ENCODE results near the gene WDR90. TPM values are rescaled to one million over a fixed set of nuclear protein-coding genes. Genes with fewer than 3 reads are reported as not detected.

Gene WDR90
- total and polyA plus RNA-seq, 2 of the 13 experiments (the other 11 are each of a cell fraction or from before 2014, with no cell fraction given) = 14.9 to 28.9 TPM

DNA sequence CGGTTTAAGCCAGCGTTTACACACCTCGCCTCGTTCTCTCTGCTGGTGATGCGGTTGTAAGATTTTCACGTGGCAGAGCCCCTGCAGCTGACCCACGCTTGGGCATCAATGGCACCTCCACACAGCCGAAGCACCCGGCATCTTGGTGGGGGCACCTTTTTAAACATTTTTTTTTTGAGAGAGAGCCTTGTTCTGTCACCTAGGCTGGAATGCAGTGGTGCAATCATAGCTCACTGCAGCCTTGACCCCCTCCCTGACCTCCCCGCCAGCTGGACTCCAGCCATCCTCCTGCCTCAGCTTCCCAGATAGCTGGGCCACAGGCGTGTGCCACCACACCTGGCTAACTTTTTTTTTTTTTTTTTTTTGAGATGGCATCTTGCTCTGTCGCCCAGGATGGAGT, 4.9 kb downstream of the WDR90 start (continued):
- TF ChIP-seq, protein P1, sequence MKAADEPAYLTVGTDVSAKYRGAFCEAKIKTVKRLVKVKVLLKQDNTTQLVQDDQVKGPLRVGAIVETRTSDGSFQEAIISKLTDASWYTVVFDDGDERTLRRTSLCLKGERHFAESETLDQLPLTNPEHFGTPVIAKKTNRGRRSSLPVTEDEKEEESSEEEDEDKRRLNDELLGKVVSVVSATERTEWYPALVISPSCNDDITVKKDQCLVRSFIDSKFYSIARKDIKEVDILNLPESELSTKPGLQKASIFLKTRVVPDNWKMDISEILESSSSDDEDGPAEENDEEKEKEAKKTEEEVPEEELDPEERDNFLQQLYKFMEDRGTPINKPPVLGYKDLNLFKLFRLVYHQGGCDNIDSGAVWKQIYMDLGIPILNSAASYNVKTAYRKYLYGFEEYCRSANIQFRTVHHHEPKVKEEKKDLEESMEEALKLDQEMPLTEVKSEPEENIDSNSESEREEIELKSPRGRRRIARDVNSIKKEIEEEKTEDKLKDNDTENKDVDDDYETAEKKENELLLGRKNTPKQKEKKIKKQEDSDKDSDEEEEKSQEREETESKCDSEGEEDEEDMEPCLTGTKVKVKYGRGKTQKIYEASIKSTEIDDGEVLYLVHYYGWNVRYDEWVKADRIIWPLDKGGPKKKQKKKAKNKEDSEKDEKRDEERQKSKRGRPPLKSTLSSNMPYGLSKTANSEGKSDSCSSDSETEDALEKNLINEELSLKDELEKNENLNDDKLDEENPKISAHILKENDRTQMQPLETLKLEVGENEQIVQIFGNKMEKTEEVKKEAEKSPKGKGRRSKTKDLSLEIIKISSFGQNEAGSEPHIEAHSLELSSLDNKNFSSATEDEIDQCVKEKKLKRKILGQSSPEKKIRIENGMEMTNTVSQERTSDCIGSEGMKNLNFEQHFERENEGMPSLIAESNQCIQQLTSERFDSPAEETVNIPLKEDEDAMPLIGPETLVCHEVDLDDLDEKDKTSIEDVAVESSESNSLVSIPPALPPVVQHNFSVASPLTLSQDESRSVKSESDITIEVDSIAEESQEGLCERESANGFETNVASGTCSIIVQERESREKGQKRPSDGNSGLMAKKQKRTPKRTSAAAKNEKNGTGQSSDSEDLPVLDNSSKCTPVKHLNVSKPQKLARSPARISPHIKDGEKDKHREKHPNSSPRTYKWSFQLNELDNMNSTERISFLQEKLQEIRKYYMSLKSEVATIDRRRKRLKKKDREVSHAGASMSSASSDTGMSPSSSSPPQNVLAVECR (CRISPR knock-in tag; IDR thresholded peaks at IDR 0.05; ENCODE audit: borderline replicate concordance) = peak; percentile 60; the same call in 1 of the 2 replicates
- TF ChIP-seq, protein P2, sequence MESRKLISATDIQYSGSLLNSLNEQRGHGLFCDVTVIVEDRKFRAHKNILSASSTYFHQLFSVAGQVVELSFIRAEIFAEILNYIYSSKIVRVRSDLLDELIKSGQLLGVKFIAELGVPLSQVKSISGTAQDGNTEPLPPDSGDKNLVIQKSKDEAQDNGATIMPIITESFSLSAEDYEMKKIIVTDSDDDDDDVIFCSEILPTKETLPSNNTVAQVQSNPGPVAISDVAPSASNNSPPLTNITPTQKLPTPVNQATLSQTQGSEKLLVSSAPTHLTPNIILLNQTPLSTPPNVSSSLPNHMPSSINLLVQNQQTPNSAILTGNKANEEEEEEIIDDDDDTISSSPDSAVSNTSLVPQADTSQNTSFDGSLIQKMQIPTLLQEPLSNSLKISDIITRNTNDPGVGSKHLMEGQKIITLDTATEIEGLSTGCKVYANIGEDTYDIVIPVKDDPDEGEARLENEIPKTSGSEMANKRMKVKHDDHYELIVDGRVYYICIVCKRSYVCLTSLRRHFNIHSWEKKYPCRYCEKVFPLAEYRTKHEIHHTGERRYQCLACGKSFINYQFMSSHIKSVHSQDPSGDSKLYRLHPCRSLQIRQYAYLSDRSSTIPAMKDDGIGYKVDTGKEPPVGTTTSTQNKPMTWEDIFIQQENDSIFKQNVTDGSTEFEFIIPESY (CRISPR knock-in tag; IDR thresholded peaks at IDR 0.05) = peak; percentile 71
- TF ChIP-seq, protein P3, sequence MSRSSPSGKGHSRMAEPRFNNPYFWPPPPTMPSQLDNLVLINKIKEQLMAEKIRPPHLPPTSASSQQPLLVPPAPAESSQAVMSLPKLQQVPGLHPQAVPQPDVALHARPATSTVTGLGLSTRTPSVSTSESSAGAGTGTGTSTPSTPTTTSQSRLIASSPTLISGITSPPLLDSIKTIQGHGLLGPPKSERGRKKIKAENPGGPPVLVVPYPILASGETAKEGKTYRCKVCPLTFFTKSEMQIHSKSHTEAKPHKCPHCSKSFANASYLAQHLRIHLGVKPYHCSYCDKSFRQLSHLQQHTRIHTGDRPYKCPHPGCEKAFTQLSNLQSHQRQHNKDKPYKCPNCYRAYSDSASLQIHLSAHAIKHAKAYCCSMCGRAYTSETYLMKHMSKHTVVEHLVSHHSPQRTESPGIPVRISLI (CRISPR knock-in tag; IDR thresholded peaks at IDR 0.05; ENCODE audit: borderline replicate concordance) = peak; percentile 84
- TF ChIP-seq TCF12 (IDR thresholded peaks at IDR 0.05) (no peak), TCF12 (CRISPR knock-in tag; IDR thresholded peaks at IDR 0.05) (no peak), YEATS2 (CRISPR knock-in tag; IDR thresholded peaks at IDR 0.05; ENCODE audit: borderline replicate concordance) (peak; percentile 19; the same call in 1 of the 2 replicates), HOXA5 (CRISPR knock-in tag; IDR thresholded peaks at IDR 0.05) (no peak), FOSL2 (CRISPR knock-in tag; IDR thresholded peaks at IDR 0.05) (peak; percentile 9; the same call in 1 of the 2 replicates), POGZ (CRISPR knock-in tag; IDR thresholded peaks at IDR 0.05) (no peak), ZFP1 (CRISPR knock-in tag; IDR thresholded peaks at IDR 0.05) (no peak)
- TF ChIP-seq, protein P4, sequence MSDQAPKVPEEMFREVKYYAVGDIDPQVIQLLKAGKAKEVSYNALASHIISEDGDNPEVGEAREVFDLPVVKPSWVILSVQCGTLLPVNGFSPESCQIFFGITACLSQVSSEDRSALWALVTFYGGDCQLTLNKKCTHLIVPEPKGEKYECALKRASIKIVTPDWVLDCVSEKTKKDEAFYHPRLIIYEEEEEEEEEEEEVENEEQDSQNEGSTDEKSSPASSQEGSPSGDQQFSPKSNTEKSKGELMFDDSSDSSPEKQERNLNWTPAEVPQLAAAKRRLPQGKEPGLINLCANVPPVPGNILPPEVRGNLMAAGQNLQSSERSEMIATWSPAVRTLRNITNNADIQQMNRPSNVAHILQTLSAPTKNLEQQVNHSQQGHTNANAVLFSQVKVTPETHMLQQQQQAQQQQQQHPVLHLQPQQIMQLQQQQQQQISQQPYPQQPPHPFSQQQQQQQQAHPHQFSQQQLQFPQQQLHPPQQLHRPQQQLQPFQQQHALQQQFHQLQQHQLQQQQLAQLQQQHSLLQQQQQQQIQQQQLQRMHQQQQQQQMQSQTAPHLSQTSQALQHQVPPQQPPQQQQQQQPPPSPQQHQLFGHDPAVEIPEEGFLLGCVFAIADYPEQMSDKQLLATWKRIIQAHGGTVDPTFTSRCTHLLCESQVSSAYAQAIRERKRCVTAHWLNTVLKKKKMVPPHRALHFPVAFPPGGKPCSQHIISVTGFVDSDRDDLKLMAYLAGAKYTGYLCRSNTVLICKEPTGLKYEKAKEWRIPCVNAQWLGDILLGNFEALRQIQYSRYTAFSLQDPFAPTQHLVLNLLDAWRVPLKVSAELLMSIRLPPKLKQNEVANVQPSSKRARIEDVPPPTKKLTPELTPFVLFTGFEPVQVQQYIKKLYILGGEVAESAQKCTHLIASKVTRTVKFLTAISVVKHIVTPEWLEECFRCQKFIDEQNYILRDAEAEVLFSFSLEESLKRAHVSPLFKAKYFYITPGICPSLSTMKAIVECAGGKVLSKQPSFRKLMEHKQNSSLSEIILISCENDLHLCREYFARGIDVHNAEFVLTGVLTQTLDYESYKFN (CRISPR knock-in tag; conservative IDR thresholded peaks at IDR 0.05) = peak; percentile 42; the same call in 1 of the 2 replicates
- TF ChIP-seq, protein P5, sequence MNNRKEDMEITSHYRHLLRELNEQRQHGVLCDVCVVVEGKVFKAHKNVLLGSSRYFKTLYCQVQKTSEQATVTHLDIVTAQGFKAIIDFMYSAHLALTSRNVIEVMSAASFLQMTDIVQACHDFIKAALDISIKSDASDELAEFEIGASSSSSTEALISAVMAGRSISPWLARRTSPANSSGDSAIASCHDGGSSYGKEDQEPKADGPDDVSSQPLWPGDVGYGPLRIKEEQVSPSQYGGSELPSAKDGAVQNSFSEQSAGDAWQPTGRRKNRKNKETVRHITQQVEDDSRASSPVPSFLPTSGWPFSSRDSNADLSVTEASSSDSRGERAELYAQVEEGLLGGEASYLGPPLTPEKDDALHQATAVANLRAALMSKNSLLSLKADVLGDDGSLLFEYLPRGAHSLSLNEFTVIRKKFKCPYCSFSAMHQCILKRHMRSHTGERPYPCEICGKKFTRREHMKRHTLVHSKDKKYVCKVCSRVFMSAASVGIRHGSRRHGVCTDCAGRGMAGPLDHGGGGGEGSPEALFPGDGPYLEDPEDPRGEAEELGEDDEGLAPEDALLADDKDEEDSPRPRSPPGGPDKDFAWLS (CRISPR knock-in tag; IDR thresholded peaks at IDR 0.05; ENCODE audit: borderline replicate concordance) = no peak
- TF ChIP-seq, protein P6, sequence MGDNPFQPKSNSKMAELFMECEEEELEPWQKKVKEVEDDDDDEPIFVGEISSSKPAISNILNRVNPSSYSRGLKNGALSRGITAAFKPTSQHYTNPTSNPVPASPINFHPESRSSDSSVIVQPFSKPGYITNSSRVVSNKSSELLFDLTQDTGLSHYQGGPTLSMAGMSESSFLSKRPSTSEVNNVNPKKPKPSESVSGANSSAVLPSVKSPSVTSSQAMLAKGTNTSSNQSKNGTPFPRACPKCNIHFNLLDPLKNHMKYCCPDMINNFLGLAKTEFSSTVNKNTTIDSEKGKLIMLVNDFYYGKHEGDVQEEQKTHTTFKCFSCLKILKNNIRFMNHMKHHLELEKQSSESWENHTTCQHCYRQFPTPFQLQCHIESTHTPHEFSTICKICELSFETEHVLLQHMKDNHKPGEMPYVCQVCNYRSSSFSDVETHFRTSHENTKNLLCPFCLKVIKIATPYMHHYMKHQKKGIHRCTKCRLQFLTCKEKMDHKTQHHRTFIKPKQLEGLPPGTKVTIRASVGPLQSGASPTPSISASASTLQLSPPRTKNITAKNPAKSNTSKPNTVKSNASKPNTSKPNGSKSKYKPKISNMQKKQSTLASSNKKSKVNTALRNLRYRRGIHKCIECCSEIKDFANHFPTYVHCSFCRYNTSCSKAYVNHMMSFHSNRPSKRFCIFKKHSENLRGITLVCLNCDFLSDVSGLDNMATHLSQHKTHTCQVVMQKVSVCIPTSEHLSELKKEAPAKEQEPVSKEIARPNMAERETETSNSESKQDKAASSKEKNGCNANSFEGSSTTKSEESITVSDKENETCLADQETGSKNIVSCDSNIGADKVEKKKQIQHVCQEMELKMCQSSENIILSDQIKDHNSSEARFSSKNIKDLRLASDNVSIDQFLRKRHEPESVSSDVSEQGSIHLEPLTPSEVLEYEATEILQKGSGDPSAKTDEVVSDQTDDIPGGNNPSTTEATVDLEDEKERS (CRISPR knock-in tag; IDR thresholded peaks at IDR 0.05) = 0 out of 2 replicates have a peak, but pooled peaks have one; percentile 48
